IPS-18c (cell line): Measurements from ENCODE around the gene RNF224.

Source experiments
- H3K4me3 ChIP-seq: 2 replicates; pipeline ENCODE4 v1.7.0; 2013; ENCODE audit warnings: low read depth, mild to moderate bottlenecking, low read length, moderate library complexity; ENCODE audit not compliant: insufficient read depth
- H3K9me3 ChIP-seq: one replicate; pipeline ENCODE4 v1.6.1; 2013; ENCODE audit warnings: mild to moderate bottlenecking, low read length, moderate library complexity; ENCODE audit not compliant: control insufficient read depth, insufficient read depth

The RNF224 gene

DNA sequence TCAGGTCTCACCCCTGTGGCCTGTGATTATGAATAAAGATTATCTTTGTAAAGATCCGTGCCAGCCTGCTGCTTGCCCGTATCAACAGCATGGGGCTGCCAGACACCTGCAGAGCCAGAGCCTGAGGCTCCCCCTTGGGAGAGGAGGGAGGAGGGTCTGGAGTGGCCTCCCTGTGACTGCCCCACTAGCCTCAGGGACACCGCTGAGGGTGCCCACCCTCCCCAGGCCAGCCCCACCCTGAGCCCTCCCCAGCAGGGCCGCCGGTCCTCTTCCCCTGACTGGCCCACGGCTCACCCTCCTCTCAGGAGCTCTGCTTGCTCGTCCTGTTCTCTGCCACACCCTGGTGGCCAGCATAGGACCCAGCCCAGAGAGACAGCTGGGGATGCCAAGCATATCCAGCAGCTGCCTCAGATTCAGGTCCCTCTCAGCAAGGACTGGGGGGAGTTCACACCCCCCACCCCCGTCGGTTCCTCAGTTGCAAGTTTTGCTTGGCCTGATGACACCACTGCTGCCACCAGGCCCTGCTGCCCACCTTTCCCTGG is 36.9 kb upstream of the RNF224 start:
- no peak overlapping the region for H3K4me3 ChIP-seq
- peaks cover 2% of the 10 kb centered on the region for H3K9me3 ChIP-seq

GRCh38 chr9:137191245-137191644 is 36.1 kb upstream of the RNF224 start:
- no peak overlapping the region for H3K4me3 ChIP-seq
- H3K9me3 ChIP-seq, result peaks cover 2% of the 10 kb centered on the region

GRCh38 chr9:137191691-137192447 is 35.4 kb upstream of the RNF224 start:
- no peak overlapping the region for H3K4me3 ChIP-seq
- peaks cover 2% of the 10 kb centered on the region for H3K9me3 ChIP-seq

- no peak overlapping the region for H3K4me3 ChIP-seq
- H3K9me3 ChIP-seq, result peaks cover 2% of the 10 kb centered on the region
These were observed 34.9 kb upstream of the RNF224 start for GRCh38 chr9:137192448-137192780.

DNA sequence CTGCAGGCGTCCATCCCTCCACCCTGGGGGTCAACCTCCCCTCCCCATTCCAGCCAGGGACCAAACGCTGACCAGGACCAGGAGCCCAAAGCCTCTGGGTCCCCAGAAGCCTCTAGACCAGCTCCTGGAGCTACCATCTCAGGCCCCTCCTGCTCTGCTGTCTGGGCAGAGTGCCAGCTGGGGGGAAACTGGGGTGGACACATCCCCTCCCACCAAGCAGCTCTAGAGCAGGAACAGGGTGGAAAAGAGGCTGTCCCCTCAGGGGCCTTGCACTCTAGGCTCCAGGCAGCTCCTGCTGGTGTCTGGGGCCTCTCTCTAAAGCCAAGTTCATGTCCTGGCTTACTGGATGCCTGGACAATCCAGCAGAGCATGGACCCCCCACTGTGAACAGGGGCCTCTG is 34.4 kb upstream of the RNF224 start:
- no peak overlapping the region for H3K4me3 ChIP-seq
- H3K9me3 ChIP-seq, result peaks cover 2% of the 10 kb centered on the region

- no peak overlapping the region for H3K4me3 ChIP-seq
- peaks cover 2% of the 10 kb centered on the region for H3K9me3 ChIP-seq
These were observed 33.5 kb upstream of the RNF224 start for GRCh38 chr9:137193771-137194170.

DNA sequence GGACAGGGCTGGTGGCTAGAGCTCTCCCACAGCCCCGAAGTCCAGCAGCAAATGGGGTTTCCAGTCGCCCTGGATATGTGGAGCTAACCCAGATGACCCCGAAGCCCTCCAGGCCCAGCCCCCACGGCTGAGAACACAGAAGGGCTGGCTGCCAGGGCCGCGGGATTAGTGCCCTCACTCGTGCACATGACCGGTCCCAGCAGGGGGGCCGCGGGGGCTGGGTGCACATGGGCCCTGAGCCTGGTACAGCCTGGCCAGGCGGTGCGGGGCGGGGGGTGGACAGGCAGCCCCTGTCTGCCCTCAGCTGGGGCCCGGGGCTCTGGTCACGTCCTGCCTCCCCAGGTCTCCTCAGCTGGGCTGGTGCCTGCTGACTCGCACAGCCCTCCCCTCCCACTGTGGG is 32.9 kb upstream of the RNF224 start:
- peaks cover under 1% of the 10 kb centered on the region for H3K9me3 ChIP-seq
- no peak overlapping the region; the same call in 1 of the 2 replicates for H3K4me3 ChIP-seq

DNA sequence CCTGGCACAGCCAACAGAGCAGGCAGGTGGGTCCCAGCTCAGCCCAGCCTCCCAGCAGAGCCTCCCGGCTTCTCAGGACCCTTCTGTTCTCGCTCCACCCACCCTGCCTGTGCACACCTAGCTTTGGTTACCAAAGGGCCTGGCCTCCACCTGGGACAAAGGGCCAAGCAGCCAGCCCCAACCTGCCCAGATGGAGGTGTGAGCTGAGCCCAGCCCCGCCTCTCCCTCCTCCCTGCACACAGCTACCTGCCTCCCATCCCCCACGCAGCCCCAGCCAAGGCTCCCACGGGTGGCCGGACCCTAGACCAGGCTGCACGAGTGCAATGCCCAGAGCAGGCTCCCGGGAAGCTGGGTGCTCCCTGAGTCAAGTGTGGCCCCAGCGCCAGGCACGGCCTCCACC is 32.4 kb upstream of the RNF224 start:
- H3K9me3 ChIP-seq, result no peaks in the 10 kb centered on the region

DNA sequence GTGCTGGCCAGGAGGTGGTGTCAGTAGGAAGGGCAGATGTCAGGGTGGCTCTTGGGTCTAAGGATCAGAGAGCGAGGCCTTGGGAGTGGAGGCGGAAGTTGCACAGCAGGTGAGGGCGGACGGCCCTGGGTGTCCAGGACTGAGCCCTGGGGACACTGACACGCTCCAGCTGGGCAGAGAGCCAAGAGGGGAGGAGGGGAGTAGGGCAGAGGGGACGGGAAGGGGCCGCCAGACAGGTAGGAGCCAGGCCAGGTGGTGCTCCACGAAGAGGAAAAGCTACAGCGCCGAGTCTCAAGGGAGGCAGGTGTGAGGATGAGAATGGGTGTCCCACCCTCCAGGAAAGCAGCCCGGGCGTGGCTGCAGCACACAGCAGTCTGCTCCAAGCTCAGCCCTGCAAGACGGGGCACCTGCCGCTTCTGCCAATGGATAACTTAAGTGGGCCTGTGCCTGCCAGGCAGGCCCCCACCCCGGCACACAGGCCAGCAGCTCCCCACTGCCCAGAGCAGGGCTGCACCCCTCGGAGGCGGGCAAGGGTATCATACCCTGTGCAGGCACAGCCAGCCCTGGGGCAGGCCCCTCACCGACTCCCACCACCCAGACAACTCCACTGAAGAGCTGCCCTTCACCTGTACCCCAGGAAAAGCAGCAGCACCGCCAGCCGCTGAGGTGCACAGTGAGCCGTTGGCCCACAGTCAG is 31.6 kb upstream of the RNF224 start:
- Histone ChIP-seq H3K4me3 (no peak overlapping the region), H3K9me3 (no peaks in the 10 kb centered on the region)

More for the DNA sequence above, 32.4 kb upstream of the RNF224 start:
- H3K4me3 ChIP-seq, result no peak overlapping the region

DNA sequence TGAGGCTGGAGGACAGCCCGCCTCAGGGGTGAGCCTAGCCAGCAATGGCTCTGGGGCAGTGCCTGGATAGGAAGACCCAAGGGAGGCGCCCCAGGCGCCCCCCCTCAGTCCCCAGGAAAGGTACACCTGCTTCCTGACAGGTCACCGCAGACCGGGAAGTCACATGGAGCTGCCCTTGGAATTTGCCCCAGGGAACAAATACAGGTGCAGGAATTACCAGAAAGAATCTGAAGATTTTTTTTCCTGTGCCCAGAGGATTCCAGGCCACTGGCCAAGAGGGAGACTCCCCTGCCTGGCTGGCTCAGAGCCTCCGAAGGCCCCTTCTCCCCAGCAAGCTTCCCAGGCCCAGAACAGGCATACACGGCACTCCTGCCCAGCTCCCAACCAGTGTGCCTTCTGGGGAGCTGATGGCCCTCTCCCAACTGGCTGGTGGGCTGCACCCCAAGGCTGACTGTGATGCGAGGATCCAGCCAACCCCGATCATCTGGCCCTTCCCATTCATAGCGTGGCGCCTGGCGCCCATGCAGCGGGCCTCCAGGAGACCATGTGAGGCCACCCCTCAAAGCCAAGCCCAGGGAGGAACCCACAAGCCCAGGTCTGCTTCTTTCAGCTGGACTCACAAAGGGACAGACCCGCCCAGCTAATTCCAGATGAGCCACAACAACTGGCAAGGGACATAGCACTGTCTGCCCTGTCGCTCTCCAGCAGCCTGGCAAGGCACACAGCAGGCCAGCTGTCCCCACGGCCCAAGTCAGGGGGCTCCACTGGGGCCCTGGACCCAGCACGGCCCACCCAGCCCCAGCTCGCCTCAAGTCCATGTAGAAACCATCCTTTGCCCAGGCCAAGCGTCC is 29.0 kb upstream of the RNF224 start:
- Histone ChIP-seq H3K9me3 (no peaks in the 10 kb centered on the region), H3K4me3 (no peak overlapping the region; the same call in 1 of the 2 replicates)

DNA sequence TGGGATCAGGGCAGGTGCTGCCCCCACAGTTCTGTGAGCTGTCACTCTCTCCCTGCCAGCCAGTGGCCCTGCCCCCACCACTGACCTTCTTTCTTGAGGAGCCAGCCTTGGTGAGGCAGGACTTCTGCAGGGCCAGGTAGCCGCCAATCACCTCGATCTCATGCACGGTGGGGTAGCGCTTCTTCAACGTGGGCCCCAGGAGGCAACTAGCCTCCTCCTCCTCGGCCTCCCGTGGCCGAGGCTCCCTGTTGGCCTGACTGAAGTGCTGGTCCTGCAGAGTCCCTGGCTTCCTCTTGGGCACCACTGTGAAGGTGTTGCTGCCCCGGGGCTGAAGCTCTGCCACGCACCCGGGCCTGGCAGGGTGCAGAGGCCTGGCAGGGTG is 28.4 kb upstream of the RNF224 start:
- Histone ChIP-seq H3K9me3 (no peaks in the 10 kb centered on the region), H3K4me3 (no peak overlapping the region; the same call in 1 of the 2 replicates)

DNA sequence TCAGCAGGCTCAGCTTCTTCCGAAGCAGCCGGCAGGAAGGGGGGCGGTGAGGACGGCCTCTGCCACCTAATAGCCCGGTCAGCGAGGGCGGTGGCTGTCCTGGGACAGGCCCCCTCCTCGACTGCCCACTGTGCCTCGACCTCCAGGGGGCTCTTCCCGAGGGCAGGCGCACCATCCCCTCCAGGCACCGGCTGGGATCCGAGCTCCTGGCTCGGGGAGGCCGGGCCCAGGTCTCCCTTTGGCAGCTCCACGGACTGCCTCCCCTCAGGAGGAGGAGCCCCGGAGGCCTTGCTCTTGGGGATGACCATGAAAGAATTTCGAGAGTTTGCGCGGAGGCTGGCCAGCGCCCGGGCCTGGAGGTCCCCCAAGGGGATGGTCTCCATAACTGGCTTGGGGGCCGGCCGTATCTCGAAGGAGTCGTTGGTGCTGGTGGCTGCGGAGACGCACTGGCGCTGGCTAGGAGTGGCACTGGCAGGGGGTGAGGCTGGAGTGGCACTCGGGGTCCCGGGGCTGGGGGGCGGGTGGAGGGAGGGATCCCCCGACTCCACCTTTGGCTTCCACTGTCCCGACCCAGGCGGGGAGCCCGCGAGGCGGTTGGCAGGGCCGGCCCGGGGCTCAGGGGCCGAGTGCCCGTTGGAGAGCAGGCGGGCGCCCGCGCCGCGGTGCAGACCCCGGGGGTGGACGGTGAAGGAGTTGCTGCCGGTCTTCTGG is 27.7 kb upstream of the RNF224 start:
- peak overlapping the region; percentile 40 for H3K4me3 ChIP-seq
- H3K9me3 ChIP-seq, result no peaks in the 10 kb centered on the region

DNA sequence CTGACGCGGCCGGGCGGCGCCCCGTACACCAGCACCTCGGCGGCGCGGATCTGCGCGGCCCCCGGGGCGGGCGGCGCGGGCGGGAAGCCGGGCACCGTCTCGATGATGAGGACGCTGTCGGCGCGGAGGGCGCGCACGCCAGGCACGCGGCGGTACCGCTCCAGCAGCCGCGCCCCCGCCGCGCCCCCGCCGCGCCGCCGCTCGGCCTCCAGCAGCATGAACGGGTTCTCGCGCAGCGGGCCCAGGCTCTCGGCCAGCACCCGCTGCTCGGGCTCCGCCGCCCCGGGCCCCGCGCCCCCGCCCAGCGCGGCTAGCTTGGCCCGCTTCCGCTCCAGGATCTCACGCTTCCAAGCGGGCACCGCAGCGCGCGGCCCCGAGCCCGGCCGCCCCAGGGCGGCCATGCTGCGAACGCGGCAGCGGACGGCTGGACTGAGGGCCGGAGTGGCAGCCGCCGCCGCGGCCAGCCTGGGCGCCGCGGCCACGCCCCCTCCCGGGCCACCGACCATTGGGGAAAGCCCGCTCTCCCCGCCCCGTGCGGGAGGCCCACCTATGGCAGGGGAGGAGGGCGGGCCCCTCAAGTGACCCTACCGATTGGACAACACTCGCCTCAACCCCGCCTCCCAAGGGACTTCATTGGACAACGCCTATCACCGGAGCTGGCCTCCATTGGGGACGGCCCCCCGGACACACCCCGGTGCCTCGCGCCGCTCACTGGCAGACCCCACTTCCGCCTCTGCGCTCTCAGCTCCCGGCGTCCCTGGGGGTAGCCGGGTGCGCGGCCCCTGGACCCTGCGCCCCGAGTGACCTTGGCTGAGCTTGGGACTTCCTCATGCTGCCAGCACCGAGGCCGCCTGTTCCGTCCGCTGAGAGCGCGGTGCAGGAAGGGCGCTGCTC is 26.7 kb upstream of the RNF224 start, which contains the start of gene TPRN:
Gene TPRN, minus strand, starts transcription at position 431 of the 894 bp plus-strand sequence. Its CDS starts 30 bp downstream, at position 401.
- Histone ChIP-seq H3K9me3 (no peaks in the 10 kb centered on the region), H3K4me3 (peak within 1 kb of the TSS; percentile 84)

DNA sequence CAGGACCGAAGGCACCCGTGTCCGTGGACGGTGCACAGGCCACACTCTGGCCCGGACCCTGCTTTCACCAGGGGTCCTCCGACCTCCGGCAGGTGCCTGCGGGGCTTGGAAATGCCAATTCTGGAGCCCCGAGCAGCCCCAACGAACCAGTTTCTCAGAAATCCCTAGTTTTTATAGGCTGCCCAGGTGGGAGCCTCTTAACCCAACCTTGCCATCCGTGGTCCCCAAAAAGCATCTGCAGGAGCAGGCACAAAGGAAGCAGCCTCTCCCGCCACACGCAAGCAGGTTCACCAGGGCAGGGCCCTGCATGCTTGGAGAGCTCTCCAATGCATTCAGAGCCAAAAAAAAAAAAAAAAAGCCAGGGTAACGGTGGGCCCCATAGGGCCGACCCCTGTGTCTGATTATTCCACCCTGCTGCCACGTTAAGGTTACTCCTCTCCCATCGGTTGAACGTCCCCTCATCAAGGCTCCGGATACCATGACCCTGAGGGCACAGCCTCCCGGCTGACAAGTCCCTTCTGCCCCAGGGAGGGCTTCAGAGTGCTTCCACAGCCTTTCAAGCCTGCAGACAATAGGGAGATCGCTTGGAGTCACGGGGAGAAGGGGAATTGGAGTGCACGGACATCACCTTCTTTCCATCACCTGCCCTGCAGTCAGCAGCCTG is 26.0 kb upstream of the RNF224 start:
- Histone ChIP-seq H3K9me3 (no peaks in the 10 kb centered on the region), H3K4me3 (peak overlapping the region; percentile 84)

DNA sequence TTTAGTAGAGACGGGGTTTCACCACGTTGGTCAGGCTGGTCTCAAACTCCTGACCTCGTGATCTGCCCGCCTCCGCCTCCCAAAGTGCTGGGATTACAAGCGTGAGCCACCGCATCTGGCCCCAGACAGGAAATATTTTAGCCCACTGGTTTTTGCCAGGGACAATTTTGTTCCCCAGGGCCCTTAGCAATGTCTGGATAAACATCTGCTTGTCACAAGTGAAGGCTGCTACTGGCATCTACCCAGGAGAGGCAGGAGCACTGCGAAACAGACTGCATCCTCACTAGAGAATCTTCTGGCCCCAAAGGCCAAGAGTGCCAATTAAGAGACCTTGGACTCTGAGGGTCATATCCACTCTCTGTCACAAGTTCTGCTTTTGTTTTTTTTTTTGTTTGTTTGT is 24.3 kb upstream of the RNF224 start:
- H3K4me3 ChIP-seq, result no peak overlapping the region
- H3K9me3 ChIP-seq, result no peaks in the 10 kb centered on the region

- H3K9me3 ChIP-seq, result no peaks in the 10 kb centered on the region
- H3K4me3 ChIP-seq, result peak overlapping the region; percentile 68
These were observed 22.6 kb upstream of the RNF224 start for GRCh38 chr9:137204731-137205125.
